CD4-positive, alpha-beta T cell treated with Interleukin-15 for 4 hours (primary cell): ENCODE data around the gene SPOCK1.
A peak's percentile ranks its signal among the peaks of the same experiment; 100 is the strongest.
"Not testable (repeated sequence)": the region's sequence is repeated elsewhere in the genome, so short reads cannot be mapped to it uniquely, and the experiment has no call there.

Experiments
- DNase-seq: peaks from one replicate; pipeline ENCODE4 v3.0.0-alpha.2; 2020; ENCODE audit warnings: low spot score

The SPOCK1 gene

GRCh38 chr5:137498736-137499505 is at the start of gene SPOCK1:
Gene SPOCK1, minus strand, starts transcription at chr5:137499326.
- peak; percentile 16 for DNase-seq

DNA sequence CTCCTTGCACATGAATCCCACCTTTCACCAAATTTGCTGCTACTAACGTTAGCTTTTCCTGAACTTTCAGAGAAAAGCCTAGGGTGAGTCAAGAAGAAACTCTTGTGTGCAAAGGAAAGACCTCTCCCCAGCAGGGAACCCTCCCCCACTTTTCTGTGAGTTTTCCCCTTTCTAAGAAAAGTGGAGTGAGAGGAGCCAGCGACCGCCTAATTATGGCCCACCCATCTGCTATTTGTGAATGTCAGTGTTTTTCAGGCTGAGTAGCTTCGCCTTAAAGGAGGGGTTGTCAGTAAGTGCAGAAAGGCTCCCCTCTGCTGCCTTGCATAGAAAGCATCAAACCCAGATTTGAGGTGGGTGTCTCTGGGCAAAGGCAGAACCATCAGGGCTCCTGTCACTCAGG is 46.8 kb upstream of the SPOCK1 start:
- no peak for DNase-seq

- DNase-seq: not testable (repeated sequence)
Measured at GRCh38 chr5:137535449-137535848, 36.3 kb upstream of the SPOCK1 start.

- DNase-seq: no peak
Measured at GRCh38 chr5:137533963-137534362, 34.8 kb upstream of the SPOCK1 start.

DNA sequence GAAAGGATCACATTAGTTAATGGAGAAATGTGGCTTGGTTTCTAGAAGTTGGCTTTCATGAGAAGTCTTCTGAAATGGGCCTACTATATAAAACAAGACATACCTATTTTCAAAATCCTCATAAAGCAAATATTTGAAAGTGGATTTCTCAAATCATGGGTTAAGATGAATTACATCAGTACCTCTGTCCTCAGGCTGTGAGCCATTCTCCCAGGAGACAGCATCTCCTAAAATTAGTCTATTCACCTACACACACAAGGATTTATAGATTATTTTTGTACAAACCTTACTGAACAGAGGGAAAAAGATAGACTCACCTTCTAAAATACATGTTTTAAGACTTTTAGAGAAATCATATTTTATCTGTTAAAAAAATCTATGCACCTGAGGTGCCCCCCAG is 32.1 kb upstream of the SPOCK1 start:
- no peak for DNase-seq

DNA sequence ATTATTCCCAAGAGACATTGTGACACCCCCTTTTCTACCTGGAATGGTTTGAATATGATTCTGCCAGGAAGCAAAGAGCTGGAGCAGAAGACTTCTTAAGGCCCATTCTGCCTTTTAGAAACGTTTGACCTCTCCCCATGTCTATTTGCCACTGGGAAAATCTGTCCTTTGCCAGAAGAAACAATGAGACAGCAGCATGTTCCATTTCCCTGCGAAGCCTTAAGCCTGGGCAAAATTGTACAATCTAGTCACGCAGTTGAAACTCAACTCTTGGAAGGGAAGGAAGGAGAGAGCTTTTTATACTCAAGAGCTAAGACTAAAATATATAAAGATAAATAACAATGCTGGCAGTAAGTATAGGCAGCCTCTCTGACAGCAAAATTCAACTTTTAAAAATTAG is 22.1 kb upstream of the SPOCK1 start:
- no peak for DNase-seq

- DNase-seq: no peak
Measured at GRCh38 chr5:137516961-137517360, 17.8 kb upstream of the SPOCK1 start.

DNA sequence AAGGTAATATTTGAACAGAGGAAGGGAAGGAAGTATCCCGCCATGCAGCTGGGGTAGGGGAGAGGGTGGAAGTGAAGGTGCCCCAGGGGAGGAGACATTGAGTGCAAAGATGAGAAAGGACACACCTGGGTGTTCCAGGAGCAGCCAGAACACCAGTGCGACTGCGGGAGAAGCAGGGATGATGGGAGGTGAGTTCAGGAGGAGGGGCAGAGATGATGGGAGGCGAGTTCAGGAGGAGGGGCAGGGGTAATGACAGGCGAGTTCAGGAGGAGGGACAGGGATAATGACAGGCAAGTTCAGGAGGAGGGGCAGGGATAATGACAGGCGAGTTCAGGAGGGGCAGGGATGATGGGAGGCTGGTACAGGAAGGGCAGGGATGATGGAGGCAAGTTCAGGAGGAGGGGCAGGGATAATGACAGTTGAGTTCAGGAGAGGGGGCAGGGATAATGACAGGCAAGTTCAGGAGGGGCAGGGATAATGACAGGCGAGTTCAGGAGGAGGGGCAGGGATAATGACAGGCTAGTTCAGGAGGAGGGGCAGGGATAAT is 17.2 kb upstream of the SPOCK1 start:
- DNase-seq: no peak

- no peak for DNase-seq
Measured at GRCh38 chr5:137515238-137515637, 16.1 kb upstream of the SPOCK1 start.

DNA sequence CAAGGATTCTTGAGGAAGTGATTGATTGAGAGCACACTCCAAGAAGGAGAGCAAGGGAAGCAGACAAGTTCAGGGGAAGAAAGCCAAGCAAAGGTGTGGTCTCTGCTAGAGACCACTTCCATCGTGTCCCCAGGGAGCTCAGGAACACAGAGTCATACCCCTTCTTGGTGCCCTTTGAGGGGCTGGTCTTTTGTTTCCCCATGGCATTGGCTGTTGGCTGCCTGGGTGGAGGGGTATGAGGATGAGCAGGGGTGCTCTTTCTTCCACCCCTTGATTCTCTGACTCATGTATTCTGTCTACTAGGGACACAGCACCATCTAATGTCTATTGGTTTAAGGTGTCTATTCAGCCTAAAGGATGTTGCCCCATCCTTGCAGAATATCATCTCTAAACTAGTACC is 11.5 kb upstream of the SPOCK1 start:
- DNase-seq: no peak

DNA sequence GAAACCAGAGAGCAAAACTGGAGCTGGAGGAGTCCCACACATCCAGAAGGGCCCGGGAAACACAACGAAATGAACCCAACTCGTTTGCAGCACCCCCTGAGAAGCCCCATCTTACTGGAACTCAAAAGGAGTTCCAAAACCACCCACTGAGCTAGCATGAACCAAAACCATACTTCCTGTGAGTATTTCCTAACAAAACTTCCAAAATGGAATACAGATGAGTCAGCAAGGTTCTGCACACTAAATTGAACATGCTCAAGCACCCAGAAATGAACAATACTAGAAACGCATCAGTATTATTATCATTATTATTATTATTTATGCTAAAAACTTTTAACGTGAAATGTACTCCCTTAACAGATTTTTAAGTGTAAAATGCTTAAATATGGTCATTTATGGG is 8.0 kb upstream of the SPOCK1 start:
- DNase-seq: no peak

GRCh38 chr5:137506296-137506695 is 7.2 kb upstream of the SPOCK1 start:
- no peak for DNase-seq

DNA sequence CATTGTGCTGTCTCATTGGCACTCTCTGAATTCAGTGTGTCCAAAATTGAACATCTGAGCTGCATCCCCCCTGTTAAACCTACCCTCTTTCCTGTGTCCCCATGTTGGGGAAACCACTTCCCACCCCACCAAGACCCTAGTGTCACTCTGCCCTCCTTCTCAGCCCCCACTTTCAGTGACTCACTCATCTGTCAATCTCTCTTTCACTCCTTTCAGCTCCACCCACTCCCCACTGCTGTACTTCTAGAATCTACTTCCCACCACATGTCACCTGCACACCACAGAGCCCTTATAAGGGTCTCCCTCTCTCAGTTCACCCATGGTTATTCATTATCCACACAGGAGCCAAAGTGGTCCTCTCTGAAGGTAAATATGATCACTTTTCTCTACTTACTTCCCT is 5.8 kb upstream of the SPOCK1 start:
- no peak for DNase-seq

GRCh38 chr5:137503456-137503855 is 4.3 kb upstream of the SPOCK1 start:
- no peak for DNase-seq

- no peak for DNase-seq
Measured at GRCh38 chr5:137502632-137503031, 3.5 kb upstream of the SPOCK1 start.

DNA sequence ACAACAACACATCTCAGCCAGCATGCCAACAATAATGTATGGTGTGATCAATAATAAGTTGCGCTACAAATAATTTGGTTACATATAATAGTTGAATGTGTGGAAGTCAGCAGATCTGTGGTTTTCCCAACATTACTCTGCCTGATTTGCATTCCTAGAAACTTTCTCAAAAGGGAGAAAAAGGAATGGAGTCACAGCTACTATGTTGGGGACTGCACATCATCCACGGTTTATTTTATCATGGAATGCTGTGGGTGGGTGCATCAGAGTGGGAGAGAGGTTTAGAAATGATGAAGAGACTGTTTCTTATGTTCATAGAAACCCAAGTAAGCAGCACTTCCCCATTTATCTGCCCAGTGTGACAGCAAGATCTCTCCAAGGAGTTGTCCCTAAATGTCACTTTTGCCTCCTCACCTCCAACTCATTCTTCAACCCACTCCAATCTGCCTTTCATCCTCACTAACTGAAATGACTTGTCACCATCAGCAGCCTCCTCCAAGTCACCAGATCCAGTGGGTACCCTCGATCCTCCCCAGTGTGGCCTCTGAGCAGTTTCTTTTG is 2.8 kb upstream of the SPOCK1 start:
- no peak for DNase-seq

GRCh38 chr5:137501226-137501625 is 2.1 kb upstream of the SPOCK1 start:
- DNase-seq: no peak

DNA sequence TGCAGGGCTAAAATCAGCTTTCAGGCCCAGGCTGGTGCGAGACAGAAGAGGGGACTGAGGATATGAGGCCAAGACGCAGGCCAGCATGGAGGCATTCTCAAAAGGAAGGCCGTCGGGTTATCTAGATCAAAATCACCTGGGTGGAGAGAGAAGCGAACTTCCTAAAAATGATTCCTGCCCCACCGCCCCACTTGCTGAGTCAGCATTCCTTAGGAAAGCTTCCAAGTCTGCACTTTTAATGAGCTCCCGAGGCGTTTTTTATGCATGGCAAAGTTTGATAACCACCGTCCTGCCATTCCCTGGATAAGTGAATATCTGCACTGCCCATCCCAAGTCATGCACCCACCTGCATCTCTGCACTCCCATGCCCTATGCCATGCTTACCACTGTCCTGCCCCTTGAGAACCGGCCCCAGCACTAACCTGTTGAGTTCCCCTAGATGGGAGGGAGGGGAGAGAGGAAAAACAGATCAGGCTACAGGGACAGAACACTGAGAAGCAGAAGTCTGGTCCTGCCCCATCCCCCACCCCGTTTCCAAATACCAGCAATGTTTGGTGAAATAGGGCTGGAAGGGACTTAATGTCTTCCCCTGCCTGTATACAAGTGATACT is 1.6 kb upstream of the SPOCK1 start:
- no peak for DNase-seq

- not testable (repeated sequence) for DNase-seq
Measured at GRCh38 chr5:137499506-137499847, 351 bp upstream of the SPOCK1 start.

DNA sequence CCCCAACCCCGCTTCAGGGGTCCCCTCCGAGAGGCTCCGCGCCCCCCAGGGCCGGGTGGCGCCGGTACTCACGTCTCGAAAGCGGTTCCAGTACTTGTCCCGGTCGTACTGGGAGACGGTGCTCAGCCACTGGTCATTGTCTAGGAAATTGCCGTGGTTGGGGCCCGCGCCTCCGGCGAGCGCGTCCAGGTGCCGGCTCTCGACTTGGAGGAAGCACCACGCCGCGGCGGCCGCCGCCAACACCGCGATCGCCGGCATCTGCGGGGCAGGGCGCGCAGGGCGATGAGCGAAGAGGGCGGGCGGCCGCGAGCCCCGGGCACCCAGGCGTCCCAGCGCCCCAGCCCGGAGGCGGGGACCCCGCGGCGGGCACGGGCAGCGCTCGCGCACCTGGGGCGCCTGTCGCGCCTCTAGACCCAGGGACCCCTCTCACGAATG is 808 bp downstream of the SPOCK1 start:
- no peak for DNase-seq

- no peak for DNase-seq
Measured at GRCh38 chr5:137497396-137498290, 1.5 kb downstream of the SPOCK1 start.

- DNase-seq: no peak
Measured at GRCh38 chr5:137496919-137497318, 2.2 kb downstream of the SPOCK1 start.
